ENCODE results near the gene FIGNL2.
A peak's percentile ranks its signal among the peaks of the same experiment; 100 is the strongest.

GRCh38 chr12:51823875-51824565 lies 24.5 kb downstream of the FIGNL2 start:
- no peak for TF ChIP-seq RCOR1 (IDR thresholded peaks at IDR 0.05; ENCODE audit: insufficient replicate concordance, low read length)
- TF ChIP-seq CTCF (conservative IDR thresholded peaks at IDR 0.05; ENCODE audit: low read depth, low read length), result peak; percentile 68
- no peak for TF ChIP-seq POLR2A (IDR thresholded peaks at IDR 0.05; ENCODE audit: low read depth, low read length)
- TF ChIP-seq NFE2L2 (IDR thresholded peaks at IDR 0.05; ENCODE audit: low read depth, low read length), result no peak
- peak; percentile 83 for TF ChIP-seq RAD21 (IDR thresholded peaks at IDR 0.05; ENCODE audit: low read length)
- no peak for TF ChIP-seq MXI1 (IDR thresholded peaks at IDR 0.05; ENCODE audit: borderline replicate concordance, low read depth, low read length)
- TF ChIP-seq FOS (IDR thresholded peaks at IDR 0.05; ENCODE audit: low read depth, low read length), result no peak
- TF ChIP-seq RFX5 (IDR thresholded peaks at IDR 0.05; ENCODE audit: low read depth, low read length), result no peak
- TF ChIP-seq CEBPB (IDR thresholded peaks at IDR 0.05; ENCODE audit: low read depth, low read length), result no peak
- TF ChIP-seq CHD1 (IDR thresholded peaks at IDR 0.05; ENCODE audit: low read depth, low read length), result no peak
- no peak for TF ChIP-seq ELK1 (IDR thresholded peaks at IDR 0.05; ENCODE audit: borderline replicate concordance, low read depth, low read length)
- TF ChIP-seq BHLHE40 (IDR thresholded peaks at IDR 0.05; ENCODE audit: low read depth, low read length), result no peak

Data from IMR-90 (cell line).